ENCODE results near the gene ATP6V1F. TPM values are rescaled to one million over a fixed set of nuclear protein-coding genes. Genes with fewer than 3 reads are reported as not detected.

Gene ATP6V1F
- total RNA-seq, 1 donor from 2014 or later, result 144 TPM

DNA sequence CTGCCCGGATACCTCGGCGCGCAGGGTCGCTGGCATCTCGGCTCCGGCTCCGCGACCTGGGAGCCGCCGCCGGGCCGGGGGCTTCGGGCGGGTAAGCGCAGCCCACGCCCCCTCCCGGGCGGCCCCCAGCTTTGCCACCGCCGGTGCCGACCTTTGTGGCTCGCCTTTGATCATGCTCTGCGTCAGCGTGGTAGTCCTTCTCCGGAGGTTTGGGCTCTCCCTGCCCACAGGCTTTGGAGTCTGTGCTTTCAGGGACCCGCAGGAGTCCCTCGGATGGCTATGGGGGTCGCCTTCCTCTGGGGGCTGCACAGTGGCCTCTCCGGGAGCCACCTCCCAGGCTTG lies 7.3 kb downstream of the ATP6V1F start:
- TF ChIP-seq, protein P1, sequence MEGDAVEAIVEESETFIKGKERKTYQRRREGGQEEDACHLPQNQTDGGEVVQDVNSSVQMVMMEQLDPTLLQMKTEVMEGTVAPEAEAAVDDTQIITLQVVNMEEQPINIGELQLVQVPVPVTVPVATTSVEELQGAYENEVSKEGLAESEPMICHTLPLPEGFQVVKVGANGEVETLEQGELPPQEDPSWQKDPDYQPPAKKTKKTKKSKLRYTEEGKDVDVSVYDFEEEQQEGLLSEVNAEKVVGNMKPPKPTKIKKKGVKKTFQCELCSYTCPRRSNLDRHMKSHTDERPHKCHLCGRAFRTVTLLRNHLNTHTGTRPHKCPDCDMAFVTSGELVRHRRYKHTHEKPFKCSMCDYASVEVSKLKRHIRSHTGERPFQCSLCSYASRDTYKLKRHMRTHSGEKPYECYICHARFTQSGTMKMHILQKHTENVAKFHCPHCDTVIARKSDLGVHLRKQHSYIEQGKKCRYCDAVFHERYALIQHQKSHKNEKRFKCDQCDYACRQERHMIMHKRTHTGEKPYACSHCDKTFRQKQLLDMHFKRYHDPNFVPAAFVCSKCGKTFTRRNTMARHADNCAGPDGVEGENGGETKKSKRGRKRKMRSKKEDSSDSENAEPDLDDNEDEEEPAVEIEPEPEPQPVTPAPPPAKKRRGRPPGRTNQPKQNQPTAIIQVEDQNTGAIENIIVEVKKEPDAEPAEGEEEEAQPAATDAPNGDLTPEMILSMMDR (conservative IDR thresholded peaks at IDR 0.05), result no peak

DNA sequence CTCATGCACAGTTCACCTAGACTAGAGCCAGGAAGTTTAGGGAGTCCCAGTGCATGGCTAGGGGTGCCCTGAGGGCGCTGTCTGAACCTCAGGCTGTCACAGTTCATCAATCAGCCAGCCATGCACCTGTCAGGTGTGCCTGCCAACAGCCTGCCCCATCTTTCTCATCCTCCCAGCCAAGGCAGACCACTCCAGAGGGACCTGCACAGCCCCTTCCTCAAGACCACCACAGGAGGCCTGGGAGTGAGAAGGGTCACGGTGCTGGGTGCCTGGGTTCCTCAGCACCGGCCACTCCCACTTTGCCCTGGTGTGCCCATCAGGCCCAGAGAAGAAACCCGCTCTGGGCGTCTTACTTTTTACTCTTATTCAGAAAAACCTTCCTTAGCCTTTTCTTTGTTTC lies 8.4 kb downstream of the ATP6V1F start:
- Mint-ChIP-seq H3K4me3 (peak overlapping the region; percentile 88), H3K4me1 (peaks cover 11% of the 10 kb centered on the region), H3K36me3 (ENCODE audit: low read depth) (peaks cover 2% of the 10 kb centered on the region), H3K9me3 (no peaks in the 10 kb centered on the region), H3K27me3 (ENCODE audit: low read depth) (peaks cover 29% of the 10 kb centered on the region), H3K27ac (ENCODE audit: unreplicated experiment) (no peak overlapping the region)
- TF ChIP-seq, protein P1 (conservative IDR thresholded peaks at IDR 0.05), result no peak
- DNase-seq (ENCODE audit: low read depth, low spot score), result no peak

More for the DNA sequence above, 7.3 kb downstream of the ATP6V1F start:
- DNase-seq (ENCODE audit: low read depth, low spot score), result peak; percentile 33
- peak overlapping the region; percentile 88 for H3K4me3 Mint-ChIP-seq
- no peaks in the 10 kb centered on the region for H3K9me3 Mint-ChIP-seq
- H3K4me1 Mint-ChIP-seq, result peaks cover 15% of the 10 kb centered on the region
- peaks cover 2% of the 10 kb centered on the region for H3K36me3 Mint-ChIP-seq (ENCODE audit: low read depth)
- H3K27me3 Mint-ChIP-seq (ENCODE audit: low read depth), result peaks cover 29% of the 10 kb centered on the region
- peak overlapping the region; percentile 67 for H3K27ac Mint-ChIP-seq (ENCODE audit: unreplicated experiment)

DNA sequence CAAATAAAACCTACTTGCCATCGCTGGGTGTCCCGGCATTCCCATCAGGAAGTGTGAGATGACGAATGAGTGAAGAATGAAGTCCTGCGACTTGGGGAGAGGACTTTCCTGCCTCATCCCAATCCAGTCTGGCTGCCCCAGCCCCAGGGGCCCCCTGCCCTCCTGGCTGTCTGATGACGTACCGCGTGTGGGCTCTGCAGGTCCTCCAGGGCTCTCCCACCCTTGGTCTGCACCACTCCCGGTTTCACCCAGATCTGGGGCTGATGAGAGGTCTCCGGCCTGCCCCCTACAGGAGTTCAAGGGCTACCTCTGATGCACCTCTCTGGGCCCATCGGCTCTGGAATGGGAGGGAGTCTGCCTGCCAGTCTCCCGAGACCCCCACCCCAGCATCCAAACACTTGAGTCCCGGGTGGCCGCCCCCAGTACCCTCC lies 9.8 kb downstream of the ATP6V1F start:
- Mint-ChIP-seq H3K9me3 (no peaks in the 10 kb centered on the region), H3K36me3 (ENCODE audit: low read depth) (peaks cover 2% of the 10 kb centered on the region), H3K27me3 (ENCODE audit: low read depth) (peaks cover 22% of the 10 kb centered on the region), H3K27ac (ENCODE audit: unreplicated experiment) (no peak overlapping the region), H3K4me3 (no peak overlapping the region), H3K4me1 (peaks cover 11% of the 10 kb centered on the region)
- TF ChIP-seq, protein P1 (conservative IDR thresholded peaks at IDR 0.05), result peak; percentile 29
- no peak for DNase-seq (ENCODE audit: low read depth, low spot score)

DNA sequence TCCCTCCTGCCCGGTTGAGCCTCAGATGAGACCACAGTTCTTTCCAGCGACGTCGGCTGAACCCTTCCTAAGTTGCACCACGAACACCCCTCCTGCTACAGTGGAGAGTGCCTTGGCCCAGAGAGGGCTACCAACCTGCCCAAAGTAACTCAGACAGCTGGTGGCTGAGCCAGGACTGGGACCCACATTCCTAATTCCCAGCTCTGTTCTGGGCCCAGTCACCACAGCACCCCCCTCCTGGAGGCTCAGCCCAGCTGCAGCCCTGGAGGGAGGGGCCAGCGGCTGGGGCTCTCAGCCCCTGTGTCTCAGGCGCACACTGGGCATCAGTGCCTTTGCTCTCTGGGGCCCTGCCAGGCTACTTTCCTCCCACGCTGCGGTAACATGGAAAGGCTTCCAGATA lies 10.6 kb downstream of the ATP6V1F start:
- peaks cover 11% of the 10 kb centered on the region for H3K4me1 Mint-ChIP-seq

DNA sequence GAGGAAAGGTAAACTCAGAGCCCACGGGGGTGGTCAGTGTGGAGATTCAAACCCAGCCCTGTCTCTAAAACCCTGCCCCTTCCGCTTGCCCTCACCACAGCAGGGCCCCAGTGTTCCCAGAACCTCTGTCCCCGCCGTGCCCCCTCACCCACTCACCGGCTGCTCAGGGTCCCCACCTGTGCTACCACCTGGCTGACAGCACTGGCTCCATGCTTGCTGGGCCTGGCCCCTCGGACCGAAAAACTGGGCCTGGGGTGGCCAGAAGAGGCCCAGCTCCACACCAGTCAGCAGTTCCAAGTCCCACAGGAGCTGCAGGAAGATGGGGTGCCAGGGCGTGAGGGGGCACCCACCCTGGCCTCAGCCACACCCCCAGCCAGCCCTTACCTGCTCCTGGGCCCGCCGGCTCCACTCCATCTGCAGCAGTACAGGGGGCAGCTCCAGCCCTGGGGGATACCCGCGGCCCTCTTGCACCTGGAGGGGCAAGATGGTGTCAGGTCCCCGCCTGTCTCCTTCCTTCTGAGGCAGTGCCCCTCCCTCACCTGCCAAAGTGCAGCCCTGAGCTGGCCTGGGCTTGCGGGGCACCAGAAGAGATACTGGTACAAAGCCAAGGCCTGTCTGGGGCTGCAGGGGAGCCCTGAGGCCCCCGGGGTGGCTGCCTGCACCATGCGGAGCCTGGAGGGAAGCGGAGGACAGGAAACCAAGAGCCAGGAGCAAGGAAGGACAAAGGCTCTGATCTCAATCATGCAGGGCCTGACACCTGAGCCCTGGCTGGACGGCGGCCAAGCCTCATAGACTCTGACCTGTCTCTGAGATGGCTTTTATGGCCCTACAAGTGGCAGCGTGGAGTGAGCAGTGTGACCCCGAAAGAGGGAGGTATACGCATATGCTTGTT lies 11.7 kb downstream of the ATP6V1F start:
- TF ChIP-seq, protein P1 (conservative IDR thresholded peaks at IDR 0.05), result no peak
- Mint-ChIP-seq H3K4me1 (peaks cover 5% of the 10 kb centered on the region), H3K9me3 (no peaks in the 10 kb centered on the region), H3K27ac (ENCODE audit: unreplicated experiment) (no peak overlapping the region), H3K4me3 (no peak overlapping the region), H3K36me3 (ENCODE audit: low read depth) (no peaks in the 10 kb centered on the region), H3K27me3 (ENCODE audit: low read depth) (peaks cover 8% of the 10 kb centered on the region)
- DNase-seq (ENCODE audit: low read depth, low spot score), result no peak

More for the DNA sequence above, 10.6 kb downstream of the ATP6V1F start:
- no peak overlapping the region for H3K27ac Mint-ChIP-seq (ENCODE audit: unreplicated experiment)
- H3K9me3 Mint-ChIP-seq, result no peaks in the 10 kb centered on the region
- H3K27me3 Mint-ChIP-seq (ENCODE audit: low read depth), result peaks cover 15% of the 10 kb centered on the region
- H3K36me3 Mint-ChIP-seq (ENCODE audit: low read depth), result no peaks in the 10 kb centered on the region
- no peak overlapping the region for H3K4me3 Mint-ChIP-seq
- DNase-seq (ENCODE audit: low read depth, low spot score), result no peak
- TF ChIP-seq, protein P1 (conservative IDR thresholded peaks at IDR 0.05), result no peak
